H1 (cell line): ENCODE results near the gene KCNMA1. TPM values are rescaled to one million over a fixed set of nuclear protein-coding genes. Genes with fewer than 3 reads are reported as not detected.

Experiments
- CTCF ChIA-PET: fragments of 300-600 bp; sonication (Branson Sonifier 250); formaldehyde crosslinking; loops from one replicate; lab custom pipeline; 2021; ENCODE audit not compliant: partially characterized antibody; lab: Charles Lee
- POLR2A ChIA-PET: fragments of 300-600 bp; sonication (Branson Sonifier 250); formaldehyde crosslinking; loops from one replicate; lab custom pipeline; 2021; ENCODE audit warnings: inconsistent platforms; ENCODE audit not compliant: partially characterized antibody; lab: Charles Lee
- DNase-seq, 2 experiments: peaks; one replicate each; pipeline versions ENCODE4 v3.0.0 to v3.0.0-alpha.2; 2010 to 2022; ENCODE audit warnings: low spot score in 2 of 2, low read depth in 1 of 2, mixed read lengths in 1 of 2
- FAIRE-seq: peaks from 2 replicates; lab custom pipeline; 2011; peaks lifted over from hg19 to GRCh38; lab: Jason Lieb, UNC
- H2AFZ ChIP-seq: 2 replicates; pipeline ENCODE4 v1.8.1; 2012; ENCODE audit warnings: low read length, inconsistent platforms
- H2AK5ac ChIP-seq: 2 replicates; pipeline ENCODE4 v1.6.1; 2013; ENCODE audit warnings: low read depth, low read length
- H2BK120ac ChIP-seq: replicated peaks from 2 replicates; pipeline ENCODE3; 2013; ENCODE audit warnings: low read depth, low read length, inconsistent platforms
- H2BK12ac ChIP-seq: 2 replicates; pipeline ENCODE4 v1.6.1; 2013; ENCODE audit warnings: low read depth, low read length
- H2BK15ac ChIP-seq: 2 replicates; pipeline ENCODE4 v1.6.1; 2013; ENCODE audit warnings: low read length
- H2BK20ac ChIP-seq: 2 replicates; pipeline ENCODE4 v1.6.1; 2013; ENCODE audit warnings: low read length
- H2BK5ac ChIP-seq: 2 replicates; pipeline ENCODE4 v1.6.1; 2013; ENCODE audit warnings: low read depth, low read length
- H3K14ac ChIP-seq: 2 replicates; pipeline ENCODE4 v1.6.1; 2013; ENCODE audit warnings: inconsistent platforms; ENCODE audit not compliant: insufficient read length
- H3K18ac ChIP-seq: 2 replicates; pipeline ENCODE4 v1.6.1; 2013; ENCODE audit warnings: low read length; ENCODE audit errors: extremely low read depth
- H3K23ac ChIP-seq: 2 replicates; pipeline ENCODE4 v1.6.1; 2013; ENCODE audit warnings: inconsistent platforms; ENCODE audit not compliant: insufficient read length
- H3K23me2 ChIP-seq: 2 replicates; pipeline ENCODE4 v1.6.1; 2013; ENCODE audit warnings: low read depth, low read length
- H3K27ac ChIP-seq: 2 replicates; pipeline ENCODE4 v1.6.1; 2011; ENCODE audit warnings: low read depth, low read length, inconsistent platforms
- H3K27me3 ChIP-seq, 4 experiments: replicated peaks in 1 of 4; 1 replicate in 1 of 4; 2 replicates in 3 of 4; pipeline versions ENCODE4 v1.6.1 to v1.8.1; 2011 to 2013; ENCODE audit warnings: low read length in 3 of 4, mild to moderate bottlenecking in 3 of 4, inconsistent platforms in 2 of 4, mixed read lengths in 2 of 4, moderate library complexity in 1 of 4; ENCODE audit not compliant: control insufficient read depth in 3 of 4, insufficient read depth in 3 of 4; ENCODE audit errors: extremely low read depth in 1 of 4
- H3K36me3 ChIP-seq, 4 experiments: 2 replicates each; pipeline versions ENCODE4 v1.6.1 to v1.8.1; 2011 to 2013; ENCODE audit warnings: mild to moderate bottlenecking in 4 of 4, low read length in 3 of 4, moderate library complexity in 2 of 4, control low read depth in 1 of 4, inconsistent platforms in 1 of 4; ENCODE audit not compliant: insufficient read depth in 4 of 4, control insufficient read depth in 2 of 4
- H3K4ac ChIP-seq: replicated peaks from 2 replicates; pipeline ENCODE3; 2013; ENCODE audit warnings: low read length, low read depth, mixed read lengths, inconsistent platforms; ENCODE audit not compliant: insufficient read length
- H3K4me1 ChIP-seq, 4 experiments: replicated peaks in 1 of 4; 1 replicate in 1 of 4; 2 replicates in 3 of 4; pipeline versions ENCODE4 v1.6.1 to v1.8.1; 2011 to 2013; ENCODE audit warnings: low read length in 3 of 4, inconsistent platforms in 2 of 4, mixed read lengths in 1 of 4; ENCODE audit not compliant: insufficient read depth in 4 of 4, control insufficient read depth in 3 of 4
- H3K4me2 ChIP-seq, 2 experiments: 2 replicates each; pipeline versions ENCODE4 v1.6.1 to v1.8.1; 2011 to 2013; ENCODE audit warnings: low read depth in 2 of 2, low read length in 2 of 2, control low read depth in 1 of 2, inconsistent platforms in 1 of 2, mild to moderate bottlenecking in 1 of 2; ENCODE audit not compliant: insufficient read depth in 1 of 2
- H3K4me3 ChIP-seq, 4 experiments: fragments of 200-600, 300-600 bp in 1 of 4; sonication (generic), shearing (Covaris generic), sonication (Bioruptor Twin) in 1 of 4; 2 replicates each; pipeline versions ENCODE4 v1.5.1 to v1.8.1; 2011 to 2016; ENCODE audit warnings: low read length in 4 of 4, low read depth in 3 of 4, control low read depth in 2 of 4, inconsistent platforms in 2 of 4, mild to moderate bottlenecking in 2 of 4, mixed read lengths in 1 of 4, moderate library complexity in 1 of 4; ENCODE audit not compliant: insufficient read depth in 2 of 4; ENCODE audit errors: extremely low read depth in 1 of 4
- H3K56ac ChIP-seq: replicated peaks from 2 replicates; pipeline ENCODE3; 2013; ENCODE audit warnings: low read depth, mild to moderate bottlenecking, mixed read lengths, low read length, inconsistent platforms; ENCODE audit not compliant: insufficient read length
- H3K79me1 ChIP-seq: 2 replicates; pipeline ENCODE4 v1.6.1; 2013; ENCODE audit warnings: low read depth, low read length, control low read depth
- H3K79me2 ChIP-seq, 2 experiments: 2 replicates each; pipeline versions ENCODE4 v1.6.1 to v1.8.1; 2012 to 2013; ENCODE audit warnings: low read length in 2 of 2, mild to moderate bottlenecking in 2 of 2, inconsistent platforms in 1 of 2; ENCODE audit not compliant: insufficient read depth in 2 of 2, control insufficient read depth in 1 of 2
- H3K9ac ChIP-seq, 4 experiments: replicated peaks in 1 of 4; 1 replicate in 1 of 4; 2 replicates in 3 of 4; pipeline versions ENCODE4 v1.6.1 to v1.8.1; 2011 to 2013; ENCODE audit warnings: low read depth in 3 of 4, low read length in 3 of 4, control low read depth in 2 of 4, mild to moderate bottlenecking in 2 of 4, moderate library complexity in 2 of 4, inconsistent platforms in 1 of 4; ENCODE audit errors: extremely low read depth in 1 of 4
- H3K9me3 ChIP-seq, 2 experiments: 2 replicates each; pipeline versions ENCODE4 v1.6.1 to v1.8.1; 2012 to 2013; ENCODE audit warnings: mild to moderate bottlenecking in 2 of 2, moderate library complexity in 2 of 2, control low read depth in 1 of 2, inconsistent platforms in 1 of 2, low read depth in 1 of 2, low read length in 1 of 2, mixed read lengths in 1 of 2; ENCODE audit not compliant: insufficient read depth in 2 of 2
- H4K20me1 ChIP-seq, 2 experiments: replicated peaks in 1 of 2; 2 replicates each; pipeline versions ENCODE3 to v1.8.1; 2011 to 2013; ENCODE audit warnings: inconsistent platforms in 2 of 2, low read length in 2 of 2, mild to moderate bottlenecking in 1 of 2; ENCODE audit not compliant: insufficient read depth in 2 of 2, control insufficient read depth in 1 of 2
- H4K5ac ChIP-seq: 2 replicates; pipeline ENCODE4 v1.6.1; 2013; ENCODE audit warnings: low read length, low read depth, mixed read lengths, inconsistent platforms; ENCODE audit not compliant: insufficient read length
- H4K8ac ChIP-seq: 2 replicates; pipeline ENCODE4 v1.8.0; 2013; ENCODE audit warnings: mild to moderate bottlenecking, moderate library complexity, low read length, inconsistent platforms; ENCODE audit not compliant: insufficient read depth; ENCODE audit errors: extremely low read depth
- H4K91ac ChIP-seq: replicated peaks from 2 replicates; pipeline ENCODE3; 2013; ENCODE audit warnings: low read length, mixed read lengths, inconsistent platforms; ENCODE audit not compliant: insufficient read length
- BRCA1 ChIP-seq: IDR thresholded peaks from 2 replicates; pipeline ENCODE4 v1.6.1; 2012; ENCODE audit warnings: low read depth, low read length, improper control_type of control experiment
- CTBP2 ChIP-seq: IDR thresholded peaks from 2 replicates; pipeline ENCODE4 v1.7.0; 2011; ENCODE audit warnings: borderline replicate concordance, mild to moderate bottlenecking, moderate library complexity, mixed read lengths, low read length; ENCODE audit not compliant: insufficient read depth, insufficient read length
- GABPA ChIP-seq: IDR thresholded peaks from 2 replicates; pipeline ENCODE4 v1.6.1; 2011; ENCODE audit warnings: mild to moderate bottlenecking, low read length, moderate library complexity, borderline replicate concordance; ENCODE audit not compliant: insufficient read depth
- JUN ChIP-seq: IDR thresholded peaks from 2 replicates; pipeline ENCODE4 v1.6.1; 2011; ENCODE audit warnings: low read depth, mild to moderate bottlenecking, improper control_type of control experiment, low read length
- JUND ChIP-seq: IDR thresholded peaks from 2 replicates; pipeline ENCODE4 v1.6.1; 2011; ENCODE audit warnings: mild to moderate bottlenecking, improper control_type of control experiment, low read length
- KDM5A ChIP-seq: fragments of 200-600 bp; IDR thresholded peaks from 2 replicates; pipeline ENCODE4 v1.7.1; 2012; ENCODE audit warnings: mild to moderate bottlenecking, low read length, inconsistent platforms, mixed read lengths
- POU5F1 ChIP-seq: IDR thresholded peaks from 2 replicates; pipeline ENCODE4 v1.6.1; 2011; ENCODE audit warnings: low read depth, mild to moderate bottlenecking, low read length, moderate library complexity
- RNF2 ChIP-seq: fragments of 200-900, 300-1000 bp; sonication (generic); IDR thresholded peaks from 2 replicates; pipeline ENCODE4 v1.7.1; 2016; ENCODE audit warnings: borderline replicate concordance, low read depth, mild to moderate bottlenecking, antibody characterized with exemption, low read length; ENCODE audit not compliant: poor library complexity, severe bottlenecking; ENCODE audit errors: missing control alignments
- SP2 ChIP-seq: IDR thresholded peaks from 2 replicates; pipeline ENCODE4 v1.6.1; 2012; ENCODE audit warnings: mild to moderate bottlenecking, low read length, inconsistent platforms
- TAF1 ChIP-seq: IDR thresholded peaks from 2 replicates; pipeline ENCODE4 v1.6.1; 2011; ENCODE audit warnings: mild to moderate bottlenecking, low read depth, low read length
- USF2 ChIP-seq: IDR thresholded peaks from 2 replicates; pipeline ENCODE4 v1.6.1; 2011; ENCODE audit warnings: low read length, improper control_type of control experiment
- YY1 ChIP-seq: IDR thresholded peaks from 2 replicates; pipeline ENCODE4 v1.6.1; 2011; ENCODE audit warnings: low read depth, mild to moderate bottlenecking, low read length
- WGBS, 2 experiments: shearing (Covaris generic) in 1 of 2; methylation state at CpG; one replicate each; pipeline versions ENCODE4 v1.1.6 to v1.1.7; 2013 to 2015; ENCODE audit warnings: low lambda C conversion rate in 2 of 2, mixed read lengths in 2 of 2, inconsistent platforms in 1 of 2, low coverage in 1 of 2, missing lambda C conversion rate in 1 of 2; ENCODE audit not compliant: insufficient replicate concordance in 2 of 2, insufficient coverage in 1 of 2, insufficient read length in 1 of 2; ENCODE audit errors: extremely low coverage in 1 of 2, missing lambda C conversion rate in 1 of 2; 5-methylcytosine and 5-hydroxymethylcytosine counted together
- polyA plus RNA-seq, 7 experiments: library from polyadenylated mRNA; depleted of rRNA in 3 of 7; stranded (reverse) in 5 of 7; unstranded in 2 of 7; fragments of >200 nt in 5 of 7; fragments of 200-250 nt in 2 of 7; gene quantifications; 1 replicate in 5 of 7; 2 replicates in 1 of 7; 4 replicates in 1 of 7; pipeline versions ENCODE4 v1.2.1 to v1.2.3, GENCODE V29; 2011 to 2013; ENCODE audit warnings: missing spikeins in 2 of 7, mixed read lengths in 2 of 7
- total RNA-seq: library from RNA; stranded (reverse); fragmentation: NEBNext Ultra II Directional; extraction: Animal tissue kit (Norgen Biotek cat#: 25700); gene quantifications from 2 replicates; pipeline ENCODE4 v1.2.1, GENCODE V29; 2021

Gene KCNMA1
- total and polyA plus RNA-seq, 2 of the 8 experiments (the other 6 are each of a cell fraction or from before 2014, with no cell fraction given) = 10.2 to 11.1 TPM

GRCh38 chr10:77289790-77290189, 347.8 kb downstream of the KCNMA1 start:
- POLR2A ChIA-PET = no interaction called here
- H4K20me1 ChIP-seq = peaks cover 0 to 2% of the 10 kb centered on the region in 2 experiments
- no peak overlapping the region for H4K8ac ChIP-seq
- H3K27ac ChIP-seq = no peak overlapping the region
- H3K56ac ChIP-seq = no peak overlapping the region
- no peak for TF ChIP-seq KDM5A
- no peak for TF ChIP-seq RNF2
- TF ChIP-seq BRCA1 = no peak
- TF ChIP-seq GABPA = no peak
- no peak for TF ChIP-seq SP2
- no peak for TF ChIP-seq JUND
- TF ChIP-seq USF2 = no peak
- TF ChIP-seq TAF1 = no peak
- no peak for TF ChIP-seq CTBP2
- no peak for TF ChIP-seq JUN
- no peak for TF ChIP-seq POU5F1
- no peak for TF ChIP-seq YY1
- DNase-seq (no peak), FAIRE-seq (no peak)
- no peaks in the 10 kb centered on the region for H3K36me3 ChIP-seq
- H3K4me2 ChIP-seq = no peak overlapping the region
- no peak overlapping the region for H3K23ac ChIP-seq
- 93% methylated on average over 5 of the region's 5 CpGs; no CpG with 5 or more reads in 1 of the 2 experiments for WGBS, 2 experiments
- no peak overlapping the region for H4K91ac ChIP-seq
- H3K4me1 ChIP-seq = peaks cover 2 to 28% (median 10%) of the 10 kb centered on the region in 4 experiments; a peak in 6 of 7 replicates
- H3K23me2 ChIP-seq = no peaks in the 10 kb centered on the region
- no peaks in the 10 kb centered on the region for H3K9me3 ChIP-seq
- no peak overlapping the region for H3K4me3 ChIP-seq
- no peak overlapping the region for H3K4ac ChIP-seq
- H3K9ac ChIP-seq = no peak overlapping the region
- no peak overlapping the region for H3K14ac ChIP-seq
- H2BK5ac ChIP-seq = no peak overlapping the region
- H2BK12ac ChIP-seq = no peak overlapping the region
- H2AK5ac ChIP-seq = no peak overlapping the region
- no peak overlapping the region for H2AFZ ChIP-seq
- no peaks in the 10 kb centered on the region; a peak in 1 of 7 replicates for H3K27me3 ChIP-seq
- no peak overlapping the region for H4K5ac ChIP-seq
- no peak overlapping the region for H2BK20ac ChIP-seq
- H3K18ac ChIP-seq = no peak overlapping the region
- CTCF ChIA-PET = no interaction called here
- no peaks in the 10 kb centered on the region for H3K79me2 ChIP-seq
- no peak overlapping the region for H2BK15ac ChIP-seq
- no peak overlapping the region for H2BK120ac ChIP-seq
- no peaks in the 10 kb centered on the region for H3K79me1 ChIP-seq
